ENCODE data around the gene LRRC4C. TPM values are rescaled to one million over a fixed set of nuclear protein-coding genes. Genes with fewer than 3 reads are reported as not detected.

Gene LRRC4C
- total RNA-seq, 4 donors from 2014 or later = 0.40 to 1.7 TPM; not detected in 2

GRCh38 chr11:40686765-40687164, 772.7 kb downstream of the LRRC4C start:
- H3K27ac ChIP-seq = no peak overlapping the region
- H3K27me3 ChIP-seq = no peaks in the 10 kb centered on the region
- H3K4me1 ChIP-seq = no peaks in the 10 kb centered on the region
- no peaks in the 10 kb centered on the region for H3K36me3 ChIP-seq
- no peak for DNase-seq
- peaks cover 0 to 4% (median 0%) of the 10 kb centered on the region in 4 donors for H3K9me3 ChIP-seq
- H3K4me3 ChIP-seq = no peak overlapping the region
- TF ChIP-seq CTCF (IDR thresholded peaks at IDR 0.05) (no peak), POLR2A (IDR thresholded peaks at IDR 0.05) (no peak)

- H3K9me3 ChIP-seq = peaks cover 0 to 7% (median 0%) of the 10 kb centered on the region in 4 donors
- no peak overlapping the region for H3K4me3 ChIP-seq
- no peak for DNase-seq
- no peaks in the 10 kb centered on the region for H3K4me1 ChIP-seq
- no peaks in the 10 kb centered on the region for H3K36me3 ChIP-seq
- H3K27ac ChIP-seq = no peak overlapping the region
- no peaks in the 10 kb centered on the region for H3K27me3 ChIP-seq
- TF ChIP-seq CTCF (IDR thresholded peaks at IDR 0.05) = no peak
- TF ChIP-seq POLR2A (IDR thresholded peaks at IDR 0.05) = no peak
These were observed 776.4 kb downstream of the LRRC4C start for GRCh38 chr11:40683010-40683409.

GRCh38 chr11:40679276-40679675, 780.2 kb downstream of the LRRC4C start:
- DNase-seq = no peak
- TF ChIP-seq POLR2A (IDR thresholded peaks at IDR 0.05) = no peak
- TF ChIP-seq CTCF (IDR thresholded peaks at IDR 0.05) = no peak
- H3K4me3 ChIP-seq = no peak overlapping the region
- no peaks in the 10 kb centered on the region for H3K4me1 ChIP-seq
- peaks cover 0 to 7% (median 0%) of the 10 kb centered on the region in 4 donors for H3K9me3 ChIP-seq
- H3K27me3 ChIP-seq = no peaks in the 10 kb centered on the region
- H3K27ac ChIP-seq = no peak overlapping the region
- H3K36me3 ChIP-seq = no peaks in the 10 kb centered on the region

DNA sequence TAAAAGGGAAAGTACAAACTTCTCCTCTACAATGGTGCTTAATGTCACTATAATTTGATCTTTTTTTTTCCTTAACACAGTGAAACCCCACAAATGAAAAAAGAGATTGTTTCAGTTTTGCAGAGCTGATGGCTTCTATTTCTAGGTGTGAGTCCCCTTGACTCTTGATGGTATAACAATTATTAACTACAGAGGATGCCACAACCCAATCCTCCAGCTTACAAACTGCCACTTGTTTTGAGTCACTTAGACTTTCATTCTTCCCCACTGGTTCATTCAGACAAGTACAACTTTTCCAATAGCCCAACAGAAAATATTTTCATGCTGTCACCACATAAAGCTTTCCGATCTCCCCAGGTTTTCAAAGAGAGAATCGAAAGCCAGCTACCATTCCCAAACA, 812.2 kb downstream of the LRRC4C start:
- no peaks in the 10 kb centered on the region for H3K36me3 ChIP-seq
- no peaks in the 10 kb centered on the region for H3K4me1 ChIP-seq
- no peak for DNase-seq
- no peaks in the 10 kb centered on the region for H3K9me3 ChIP-seq
- H3K27me3 ChIP-seq = no peaks in the 10 kb centered on the region
- H3K27ac ChIP-seq = no peak overlapping the region
- TF ChIP-seq CTCF (IDR thresholded peaks at IDR 0.05) (no peak), POLR2A (IDR thresholded peaks at IDR 0.05) (no peak)
- no peak overlapping the region for H3K4me3 ChIP-seq

DNA sequence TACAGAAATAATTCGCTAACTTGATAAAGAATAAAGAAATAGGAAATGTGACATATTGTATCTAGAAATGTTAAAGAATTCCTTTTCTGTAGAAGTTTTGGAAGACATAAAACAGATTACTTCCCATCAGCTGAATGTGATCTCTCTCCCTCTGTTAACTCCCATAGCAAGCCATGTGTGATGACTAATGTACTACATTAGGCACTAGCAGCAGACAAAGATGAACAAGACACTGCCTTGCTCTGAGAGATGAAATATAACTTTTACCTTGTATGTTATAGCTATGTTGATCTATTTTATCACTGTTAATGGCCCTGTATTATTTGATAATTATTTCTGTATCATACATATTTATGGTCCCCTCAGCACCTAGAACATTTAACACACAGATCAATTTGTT, 817.2 kb downstream of the LRRC4C start:
- Histone ChIP-seq H3K27me3 (no peaks in the 10 kb centered on the region), H3K36me3 (no peaks in the 10 kb centered on the region), H3K4me3 (no peak overlapping the region), H3K27ac (no peak overlapping the region), H3K9me3 (no peaks in the 10 kb centered on the region), H3K4me1 (no peaks in the 10 kb centered on the region)
- TF ChIP-seq CTCF (IDR thresholded peaks at IDR 0.05) = no peak
- TF ChIP-seq POLR2A (IDR thresholded peaks at IDR 0.05) = no peak
- no peak for DNase-seq

DNA sequence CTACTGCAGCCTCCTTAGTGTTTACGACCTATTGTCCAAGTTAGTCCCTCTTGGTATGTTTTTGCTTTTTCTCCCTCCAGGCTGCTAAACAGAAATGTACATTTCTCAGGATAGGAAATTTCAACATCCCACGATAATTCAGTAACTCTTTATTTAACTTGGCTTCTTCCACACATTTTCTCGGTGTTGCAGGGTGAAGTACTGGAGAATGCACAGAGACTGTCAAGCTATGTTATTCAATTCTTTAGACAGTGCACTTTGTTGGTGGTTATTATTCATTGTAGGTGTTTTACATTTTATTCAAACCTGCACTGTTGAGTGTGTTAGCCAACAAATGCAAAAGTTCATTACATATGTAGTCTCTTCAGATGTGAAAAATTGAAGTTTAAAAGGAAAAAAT, 839.8 kb downstream of the LRRC4C start:
- H3K4me3 ChIP-seq = no peak overlapping the region
- no peaks in the 10 kb centered on the region for H3K4me1 ChIP-seq
- H3K27me3 ChIP-seq = no peaks in the 10 kb centered on the region
- no peak overlapping the region for H3K27ac ChIP-seq
- TF ChIP-seq POLR2A (IDR thresholded peaks at IDR 0.05) = no peak
- TF ChIP-seq CTCF (IDR thresholded peaks at IDR 0.05) = no peak
- no peaks in the 10 kb centered on the region for H3K36me3 ChIP-seq
- no peak for DNase-seq
- H3K9me3 ChIP-seq = no peaks in the 10 kb centered on the region

All from Peyer's patch (tissue), 4 donors.